ENCODE data around the gene CRELD2. TPM values are rescaled to one million over a fixed set of nuclear protein-coding genes. Genes with fewer than 3 reads are reported as not detected.

Gene CRELD2
- total and polyA plus RNA-seq, 3 donors from 2014 or later = 57.9 to 64.2 (median 58.3) TPM

DNA sequence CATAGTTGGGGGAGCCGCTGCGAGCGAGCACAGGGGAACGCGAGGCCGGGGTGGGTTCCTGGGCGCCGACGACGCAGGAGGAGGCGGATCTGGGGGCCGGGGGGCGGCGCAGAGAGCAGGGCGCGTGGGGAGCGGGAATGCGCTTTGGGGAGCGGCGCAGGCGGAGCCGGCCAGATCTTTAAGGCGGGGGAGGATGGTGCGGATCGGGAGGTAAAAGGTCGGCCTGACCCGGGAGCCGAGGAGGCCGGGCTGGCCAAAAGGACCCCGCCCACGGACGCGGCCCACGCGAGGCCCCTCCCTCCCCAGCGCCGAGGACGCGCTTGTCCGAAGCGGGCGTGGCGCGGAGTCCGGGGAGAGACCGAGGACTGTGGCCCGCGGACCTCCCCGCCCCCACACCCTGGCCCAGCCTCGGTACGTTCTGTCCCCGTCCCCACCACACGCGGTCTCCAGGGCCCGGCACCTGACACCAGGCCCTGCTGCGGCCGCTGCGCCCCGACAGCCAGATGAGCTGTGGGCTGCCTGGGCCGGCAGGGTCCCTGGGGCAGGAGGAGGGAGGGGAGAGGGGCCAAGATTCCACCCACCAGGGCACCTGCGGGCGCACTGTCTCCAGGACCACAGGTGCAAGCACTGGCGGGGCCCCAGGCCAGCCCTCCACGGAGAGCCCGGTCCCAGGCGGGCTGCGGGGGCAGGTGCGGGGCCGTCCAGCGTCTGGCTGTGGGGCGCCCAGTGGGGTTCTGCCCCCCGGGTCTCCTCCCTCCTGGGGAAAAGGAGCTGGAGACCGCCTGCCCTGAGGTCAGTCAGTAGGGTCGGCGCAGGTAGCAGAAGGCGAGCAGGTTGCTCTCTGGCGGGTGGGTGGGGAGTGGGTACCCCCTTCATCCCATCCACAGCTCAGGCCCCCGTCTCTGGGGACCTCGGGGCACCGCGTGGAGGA lies 53.1 kb downstream of the CRELD2 start:
- Histone ChIP-seq H3K36me3 (ENCODE audit: low read depth, missing control alignments) (no peaks in the 10 kb centered on the region), H3K27ac (peak overlapping the region; percentile 73 to 84), H3K27me3 (no peaks in the 10 kb centered on the region), H3K9me3 (no peaks in the 10 kb centered on the region), H3K4me3 (peak overlapping the region; percentile 43 to 54), H3K4me1 (peaks cover 37% of the 10 kb centered on the region)
- WGBS, 2 donors = 0 to 9% methylated on average over 2 to 61 of the region's 81 CpGs
- DNase-seq = peak; percentile 84
- intact Hi-C loops (cut with DNase I; ENCODE audit: low total_unique reads) = no loop called here
- TF ChIP-seq, protein P1, sequence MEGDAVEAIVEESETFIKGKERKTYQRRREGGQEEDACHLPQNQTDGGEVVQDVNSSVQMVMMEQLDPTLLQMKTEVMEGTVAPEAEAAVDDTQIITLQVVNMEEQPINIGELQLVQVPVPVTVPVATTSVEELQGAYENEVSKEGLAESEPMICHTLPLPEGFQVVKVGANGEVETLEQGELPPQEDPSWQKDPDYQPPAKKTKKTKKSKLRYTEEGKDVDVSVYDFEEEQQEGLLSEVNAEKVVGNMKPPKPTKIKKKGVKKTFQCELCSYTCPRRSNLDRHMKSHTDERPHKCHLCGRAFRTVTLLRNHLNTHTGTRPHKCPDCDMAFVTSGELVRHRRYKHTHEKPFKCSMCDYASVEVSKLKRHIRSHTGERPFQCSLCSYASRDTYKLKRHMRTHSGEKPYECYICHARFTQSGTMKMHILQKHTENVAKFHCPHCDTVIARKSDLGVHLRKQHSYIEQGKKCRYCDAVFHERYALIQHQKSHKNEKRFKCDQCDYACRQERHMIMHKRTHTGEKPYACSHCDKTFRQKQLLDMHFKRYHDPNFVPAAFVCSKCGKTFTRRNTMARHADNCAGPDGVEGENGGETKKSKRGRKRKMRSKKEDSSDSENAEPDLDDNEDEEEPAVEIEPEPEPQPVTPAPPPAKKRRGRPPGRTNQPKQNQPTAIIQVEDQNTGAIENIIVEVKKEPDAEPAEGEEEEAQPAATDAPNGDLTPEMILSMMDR (IDR thresholded peaks at IDR 0.05) = no peak
- TF ChIP-seq POLR2A (IDR thresholded peaks at IDR 0.05) = no peak

- 36 to 49% methylated on average over 15 to 29 of the region's 45 CpGs for WGBS, 2 donors
- Histone ChIP-seq H3K9me3 (no peaks in the 10 kb centered on the region), H3K27me3 (no peaks in the 10 kb centered on the region), H3K36me3 (ENCODE audit: low read depth, missing control alignments) (no peaks in the 10 kb centered on the region), H3K4me1 (peaks cover 28% of the 10 kb centered on the region), H3K27ac (peak overlapping the region in 1 of 2 donors; percentile 84), H3K4me3 (peak overlapping the region in 1 of 2 donors; percentile 54)
- no peak for TF ChIP-seq POLR2A (IDR thresholded peaks at IDR 0.05)
- TF ChIP-seq, protein P1 (IDR thresholded peaks at IDR 0.05) = no peak
- intact Hi-C loops (cut with DNase I; ENCODE audit: low total_unique reads) = no loop called here
- no peak for DNase-seq
Observed at GRCh38 chr22:49972163-49973017, 54.0 kb downstream of the CRELD2 start.

- Histone ChIP-seq H3K4me3 (no peak overlapping the region), H3K27ac (no peak overlapping the region), H3K27me3 (no peaks in the 10 kb centered on the region), H3K4me1 (peaks cover 21% of the 10 kb centered on the region), H3K36me3 (ENCODE audit: low read depth, missing control alignments) (no peaks in the 10 kb centered on the region), H3K9me3 (no peaks in the 10 kb centered on the region)
- intact Hi-C loops (cut with DNase I; ENCODE audit: low total_unique reads) = no loop called here
- 81 to 86% methylated on average over 5 of the region's 5 CpGs for WGBS, 2 donors
- DNase-seq = no peak
- TF ChIP-seq, protein P1 (IDR thresholded peaks at IDR 0.05) = no peak
- TF ChIP-seq POLR2A (IDR thresholded peaks at IDR 0.05) = no peak
Observed at GRCh38 chr22:49973018-49973961, 54.9 kb downstream of the CRELD2 start.
